Skeletal muscle satellite cell (primary cell): Measurements from ENCODE around the gene CA10.

Experiments used
- H3K27me3 ChIP-seq: 2 replicates; pipeline ENCODE4 v1.7.0; 2013; ENCODE audit warnings: low read length; ENCODE audit not compliant: control insufficient read depth, insufficient read depth
- H3K36me3 ChIP-seq: 2 replicates; pipeline ENCODE4 v1.7.0; 2013; ENCODE audit warnings: mild to moderate bottlenecking, control low read depth, low read length; ENCODE audit not compliant: insufficient read depth
- H3K4me1 ChIP-seq: 2 replicates; pipeline ENCODE4 v1.7.0; 2013; ENCODE audit warnings: low read length; ENCODE audit not compliant: control insufficient read depth, insufficient read depth
- H3K4me2 ChIP-seq: 2 replicates; pipeline ENCODE4 v1.7.0; 2013; ENCODE audit warnings: mild to moderate bottlenecking, low read length
- H3K4me3 ChIP-seq: 2 replicates; pipeline ENCODE4 v1.7.0; 2013; ENCODE audit warnings: low read length
- H3K9ac ChIP-seq: 2 replicates; pipeline ENCODE4 v1.7.0; 2013; ENCODE audit warnings: mild to moderate bottlenecking, low read depth, low read length, moderate library complexity
- H3K9me3 ChIP-seq: replicated peaks from 2 replicates; pipeline ENCODE4 v1.7.0; 2013; ENCODE audit warnings: mild to moderate bottlenecking, control low read depth, low read length

Gene CA10

DNA sequence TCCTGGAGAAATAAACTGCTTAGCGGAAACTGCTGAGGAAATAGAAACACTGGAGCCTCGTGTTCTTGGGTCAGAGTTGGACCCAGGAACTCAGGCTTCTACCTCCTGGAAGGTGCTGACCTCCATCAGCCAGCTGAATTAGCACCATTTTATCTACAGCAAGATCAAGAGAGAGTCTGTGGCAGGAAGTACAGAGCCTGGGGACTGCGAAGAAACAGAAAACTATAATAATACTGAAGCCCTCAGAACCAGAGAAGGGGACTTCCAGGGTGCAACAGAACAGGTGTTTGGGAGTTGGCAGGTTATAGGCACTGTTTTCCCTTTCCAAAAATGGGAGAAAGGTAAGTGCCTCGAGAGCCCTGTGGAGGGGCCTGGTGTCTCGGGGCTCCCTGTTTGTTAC, 379.7 kb downstream of the CA10 start:
- Histone ChIP-seq H3K4me2 (no peak overlapping the region), H3K27me3 (no peaks in the 10 kb centered on the region), H3K4me1 (no peaks in the 10 kb centered on the region), H3K4me3 (no peak overlapping the region), H3K36me3 (no peaks in the 10 kb centered on the region), H3K9me3 (no peaks in the 10 kb centered on the region), H3K9ac (no peak overlapping the region)

DNA sequence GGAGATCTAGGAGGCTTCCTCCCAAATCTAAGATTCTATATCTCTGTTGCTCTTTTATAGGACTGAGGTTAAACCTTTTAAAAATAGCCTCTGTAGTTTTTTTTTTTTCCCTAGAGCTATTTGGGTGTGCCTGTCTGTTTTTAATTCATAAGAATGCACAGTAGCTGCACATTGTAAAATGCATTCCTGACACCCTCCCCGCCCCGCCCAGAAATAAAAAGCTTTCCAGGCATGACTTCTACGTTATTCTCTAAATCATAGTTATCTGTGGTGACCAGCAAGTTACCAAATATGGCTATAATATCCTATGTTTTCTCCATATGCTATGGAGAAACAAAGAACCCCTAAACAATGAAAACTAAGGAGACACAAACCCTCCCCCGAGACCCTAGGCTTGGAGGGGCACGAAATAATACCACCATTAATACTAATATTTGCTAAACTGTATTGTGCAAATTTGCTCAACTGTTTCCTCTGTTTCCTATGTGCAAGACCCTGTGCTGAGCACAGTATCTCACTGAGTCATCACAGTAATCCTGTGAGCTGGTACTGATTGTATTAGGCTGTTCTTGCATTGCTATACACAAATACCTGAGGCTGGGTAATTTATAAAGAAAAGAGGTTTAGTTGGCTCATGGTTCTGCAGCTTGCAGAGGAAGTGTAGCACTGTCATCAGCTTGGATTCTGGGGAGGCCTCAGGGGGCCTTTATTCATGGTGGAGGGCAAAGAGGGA, 388.3 kb downstream of the CA10 start:
- Histone ChIP-seq H3K4me1 (no peaks in the 10 kb centered on the region), H3K27me3 (no peaks in the 10 kb centered on the region), H3K9me3 (no peaks in the 10 kb centered on the region), H3K36me3 (no peaks in the 10 kb centered on the region), H3K4me3 (no peak overlapping the region), H3K4me2 (no peak overlapping the region), H3K9ac (no peak overlapping the region)

DNA sequence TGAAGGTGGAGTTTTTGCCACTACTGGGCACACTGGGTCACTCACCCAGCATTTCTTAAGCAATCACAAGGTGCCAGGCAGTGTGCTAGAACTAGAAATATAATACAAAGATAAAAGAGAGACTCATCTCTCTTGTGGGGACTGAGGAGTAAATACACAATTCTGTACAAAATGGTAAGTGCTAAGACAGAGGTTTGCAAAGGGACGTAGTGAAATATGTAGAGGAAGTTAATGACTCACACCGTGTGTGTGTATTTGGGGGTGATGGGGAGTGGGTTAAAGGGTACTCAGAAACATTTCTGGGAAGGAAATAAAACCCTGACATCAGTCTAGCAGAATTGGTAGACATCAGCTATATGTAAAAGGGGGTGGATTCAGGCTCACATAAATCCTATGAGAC, 389.3 kb downstream of the CA10 start:
- no peak overlapping the region for H3K9ac ChIP-seq
- H3K36me3 ChIP-seq: no peaks in the 10 kb centered on the region
- no peaks in the 10 kb centered on the region for H3K9me3 ChIP-seq
- H3K4me3 ChIP-seq: no peak overlapping the region
- H3K4me2 ChIP-seq: no peak overlapping the region
- H3K4me1 ChIP-seq: no peaks in the 10 kb centered on the region
- no peaks in the 10 kb centered on the region for H3K27me3 ChIP-seq

DNA sequence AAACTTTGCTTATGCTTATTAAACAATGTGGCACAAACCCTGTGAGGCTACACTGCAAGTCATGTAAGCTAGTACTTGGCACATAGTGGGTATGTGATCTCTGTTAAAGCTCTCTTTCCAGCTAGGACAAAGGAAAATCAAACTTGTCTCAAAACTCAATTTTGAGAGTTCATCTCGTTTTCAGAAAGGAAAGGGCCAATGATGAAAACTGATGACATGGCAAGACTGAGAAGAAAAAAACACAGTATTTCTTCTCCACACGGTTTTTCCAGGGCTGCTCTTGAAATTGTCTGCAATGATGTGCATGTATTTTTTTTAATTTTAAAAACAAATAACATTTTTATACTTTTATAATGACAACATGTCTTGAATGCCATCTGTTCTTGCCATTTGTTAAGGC, 389.8 kb downstream of the CA10 start:
- H3K4me2 ChIP-seq: no peak overlapping the region
- H3K4me3 ChIP-seq: no peak overlapping the region
- no peaks in the 10 kb centered on the region for H3K9me3 ChIP-seq
- H3K9ac ChIP-seq: no peak overlapping the region
- H3K4me1 ChIP-seq: no peaks in the 10 kb centered on the region
- no peaks in the 10 kb centered on the region for H3K27me3 ChIP-seq
- no peaks in the 10 kb centered on the region for H3K36me3 ChIP-seq

DNA sequence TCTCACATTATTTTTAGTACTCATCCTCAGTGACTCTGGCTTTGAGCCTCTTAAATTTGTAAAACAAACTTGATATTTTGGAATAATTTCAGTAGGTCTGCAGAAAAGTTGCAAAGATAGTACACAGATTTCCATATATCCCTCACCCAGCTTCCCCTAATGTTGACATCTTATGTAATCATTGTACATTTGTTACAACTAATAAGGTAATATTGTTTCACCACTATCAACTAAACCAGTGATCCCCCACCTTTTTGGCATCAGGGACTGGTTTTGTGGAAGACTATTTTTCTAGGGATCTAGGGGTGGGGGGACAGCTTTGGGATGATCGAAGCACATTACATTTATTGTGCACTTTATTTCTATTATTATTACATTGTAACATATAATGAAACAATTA, 391.2 kb downstream of the CA10 start:
- H3K27me3 ChIP-seq: no peaks in the 10 kb centered on the region
- no peaks in the 10 kb centered on the region for H3K4me1 ChIP-seq
- H3K4me3 ChIP-seq: no peak overlapping the region
- no peak overlapping the region for H3K4me2 ChIP-seq
- H3K36me3 ChIP-seq: no peaks in the 10 kb centered on the region
- no peaks in the 10 kb centered on the region for H3K9me3 ChIP-seq
- no peak overlapping the region for H3K9ac ChIP-seq

DNA sequence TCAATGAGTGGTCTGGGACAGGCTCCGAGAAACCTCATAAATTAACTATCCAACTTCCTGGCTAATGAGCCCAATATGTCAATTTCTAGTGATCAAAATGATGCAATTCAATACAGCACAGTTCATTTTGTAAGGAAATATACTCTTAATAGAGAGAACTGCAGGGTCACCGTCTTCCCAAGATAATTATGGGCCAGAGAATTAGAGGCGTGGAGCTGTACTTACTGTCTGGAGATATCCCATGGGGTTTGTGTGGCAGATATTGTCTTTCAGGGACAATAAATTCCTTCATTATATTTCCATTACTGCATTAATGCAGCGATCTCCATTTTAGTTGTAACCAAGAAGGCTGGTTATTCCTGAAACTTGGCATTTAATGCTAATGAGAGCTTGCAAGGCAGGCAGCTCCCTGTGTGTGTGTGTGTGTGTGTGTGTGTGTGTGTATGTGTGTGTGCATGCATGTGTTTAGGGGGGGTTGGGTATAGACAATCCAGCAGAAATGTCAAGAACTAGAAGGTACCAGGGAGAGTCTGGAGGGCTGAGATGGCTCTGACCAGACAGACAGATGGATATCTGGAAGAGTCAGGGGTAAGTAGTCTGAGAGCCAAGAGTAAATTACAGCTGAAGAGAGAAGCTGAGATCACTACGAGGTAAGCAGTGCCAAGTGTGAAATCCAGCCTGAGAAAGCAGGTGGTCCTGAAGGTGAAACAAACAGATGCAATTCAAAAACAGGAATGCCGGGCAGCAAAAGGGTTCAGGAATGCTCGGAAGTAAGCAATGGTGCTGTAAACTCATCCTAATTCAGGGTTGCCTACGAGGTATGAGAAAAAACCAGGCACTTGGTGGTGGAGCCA, 393.0 kb downstream of the CA10 start:
- H3K36me3 ChIP-seq: no peaks in the 10 kb centered on the region
- H3K4me1 ChIP-seq: no peaks in the 10 kb centered on the region
- H3K9ac ChIP-seq: no peak overlapping the region
- no peak overlapping the region for H3K4me3 ChIP-seq
- no peak overlapping the region for H3K4me2 ChIP-seq
- H3K27me3 ChIP-seq: no peaks in the 10 kb centered on the region
- H3K9me3 ChIP-seq: no peaks in the 10 kb centered on the region

DNA sequence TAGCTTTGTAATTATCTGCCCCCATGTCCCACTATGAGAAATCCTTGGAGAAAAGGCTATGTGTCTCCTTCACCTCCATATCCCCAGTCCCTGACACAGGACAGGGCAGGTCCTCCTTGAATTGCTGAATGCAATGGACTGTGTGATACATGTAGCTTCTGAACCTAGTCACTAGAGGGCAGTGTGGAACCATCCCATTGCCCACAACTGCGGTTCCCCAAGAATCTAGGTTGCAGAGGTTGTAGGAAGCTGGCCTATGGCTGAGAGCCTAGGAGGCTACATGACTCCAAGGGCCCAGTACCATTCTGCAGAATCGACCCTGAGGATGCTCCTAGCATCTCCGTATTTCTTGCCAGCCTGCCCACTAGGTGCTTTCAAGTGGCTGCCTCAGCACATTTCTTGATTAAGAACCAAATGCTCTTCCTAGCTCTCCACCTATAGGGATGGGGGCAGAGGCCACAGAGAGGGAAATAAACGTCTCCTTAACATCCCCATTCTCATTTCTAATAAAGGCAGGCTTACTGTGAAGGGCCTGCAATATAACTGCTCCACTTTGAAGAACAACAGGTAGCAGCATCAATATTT, 394.0 kb downstream of the CA10 start:
- H3K36me3 ChIP-seq: no peaks in the 10 kb centered on the region
- H3K9me3 ChIP-seq: no peaks in the 10 kb centered on the region
- H3K4me3 ChIP-seq: no peak overlapping the region
- H3K9ac ChIP-seq: no peak overlapping the region
- no peaks in the 10 kb centered on the region for H3K27me3 ChIP-seq
- H3K4me2 ChIP-seq: no peak overlapping the region
- no peaks in the 10 kb centered on the region for H3K4me1 ChIP-seq

DNA sequence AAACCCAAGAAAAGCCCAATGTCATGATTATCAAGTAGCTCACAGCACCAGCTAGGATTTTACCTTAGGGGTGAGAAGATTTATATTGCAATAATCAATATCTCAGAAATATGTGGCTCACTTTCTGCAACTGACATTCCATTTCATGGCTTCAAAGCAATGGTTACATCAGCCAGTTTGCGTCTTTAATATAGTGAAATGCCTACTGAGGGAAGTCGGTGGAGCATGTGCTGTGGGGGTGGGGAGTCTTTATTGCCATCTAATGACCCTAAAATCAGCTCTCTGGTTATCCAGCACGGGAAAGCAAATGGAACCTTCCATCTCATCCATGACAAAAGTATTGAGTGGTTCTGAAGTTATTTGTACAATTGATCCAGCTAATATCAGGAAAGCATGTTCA, 395.5 kb downstream of the CA10 start:
- Histone ChIP-seq H3K4me3 (no peak overlapping the region), H3K4me2 (no peak overlapping the region)

DNA sequence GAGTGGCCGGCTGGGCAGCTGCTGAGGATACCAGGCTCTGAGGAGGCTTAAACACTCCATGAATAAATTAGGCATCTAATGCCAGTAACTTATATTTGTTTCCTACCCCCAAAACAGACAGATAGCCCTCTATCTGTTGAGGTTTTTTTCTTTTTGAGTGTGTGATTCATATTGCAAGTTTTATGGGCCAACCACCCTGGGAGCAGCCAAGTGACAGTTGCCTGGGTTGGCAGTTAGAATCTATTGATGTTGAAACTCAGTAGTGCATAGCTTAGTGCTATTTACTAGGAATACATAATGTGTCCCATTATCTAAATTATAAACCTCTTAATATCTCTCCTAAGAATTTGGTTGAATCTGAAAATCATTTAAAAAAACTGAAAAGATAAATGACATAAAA, 397.4 kb downstream of the CA10 start:
- Histone ChIP-seq H3K9ac (no peak overlapping the region), H3K4me3 (no peak overlapping the region), H3K4me2 (no peak overlapping the region), H3K36me3 (no peaks in the 10 kb centered on the region), H3K4me1 (no peaks in the 10 kb centered on the region), H3K9me3 (no peaks in the 10 kb centered on the region), H3K27me3 (no peaks in the 10 kb centered on the region)

More for the DNA sequence above, 395.5 kb downstream of the CA10 start:
- H3K9me3 ChIP-seq: no peaks in the 10 kb centered on the region
- H3K4me1 ChIP-seq: no peaks in the 10 kb centered on the region
- no peak overlapping the region for H3K9ac ChIP-seq
- H3K36me3 ChIP-seq: no peaks in the 10 kb centered on the region
- H3K27me3 ChIP-seq: no peaks in the 10 kb centered on the region

DNA sequence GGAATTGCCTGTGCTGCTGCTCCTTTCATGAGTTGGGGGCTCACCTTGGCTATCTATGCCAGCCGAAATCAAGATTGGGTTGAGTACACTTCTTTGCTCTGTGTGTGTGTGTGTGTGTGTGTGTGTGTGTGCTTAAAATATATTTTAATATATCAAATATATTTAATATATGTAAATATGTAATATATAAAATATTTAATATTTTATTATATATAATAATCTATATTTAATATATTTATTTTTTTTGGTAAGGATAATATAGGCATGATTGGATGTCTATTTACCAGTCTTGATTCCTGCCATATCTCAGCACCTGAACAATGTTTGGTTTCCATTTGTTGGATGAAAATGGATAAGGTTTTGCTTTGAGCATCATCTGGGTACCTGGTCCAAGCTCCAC, 399.3 kb downstream of the CA10 start:
- Histone ChIP-seq H3K27me3 (no peaks in the 10 kb centered on the region), H3K4me2 (no peak overlapping the region)

DNA sequence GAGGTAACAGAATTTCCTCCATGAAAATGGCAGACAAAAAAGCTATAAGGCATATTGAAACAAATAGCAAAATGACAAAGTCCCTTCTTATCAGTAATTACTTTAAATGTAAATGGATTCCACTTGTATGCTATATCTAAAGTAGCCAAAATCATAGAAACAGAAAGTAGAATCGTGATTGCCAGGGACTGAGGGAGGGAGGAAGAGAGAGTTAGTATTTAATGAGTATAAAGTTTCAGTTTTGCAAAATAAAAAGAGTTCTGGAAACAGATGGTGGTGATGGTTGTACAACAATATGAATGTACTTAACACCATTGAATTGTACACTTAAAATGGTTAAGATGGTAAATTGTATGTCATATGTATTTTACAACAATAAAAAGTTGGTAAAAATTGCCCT, 407.4 kb downstream of the CA10 start:
- Histone ChIP-seq H3K9ac (no peak overlapping the region), H3K4me1 (no peaks in the 10 kb centered on the region), H3K4me3 (no peak overlapping the region), H3K9me3 (no peaks in the 10 kb centered on the region), H3K4me2 (no peak overlapping the region), H3K36me3 (no peaks in the 10 kb centered on the region), H3K27me3 (no peaks in the 10 kb centered on the region)

More for the DNA sequence above, 399.3 kb downstream of the CA10 start:
- Histone ChIP-seq H3K4me3 (no peak overlapping the region), H3K9me3 (no peaks in the 10 kb centered on the region), H3K4me1 (no peaks in the 10 kb centered on the region), H3K36me3 (no peaks in the 10 kb centered on the region), H3K9ac (no peak overlapping the region)
